B cell (primary cell): ENCODE results near the gene RPL36.

Experiments
- CTCF ChIP-seq: fragments of 200-600 bp; IDR thresholded peaks from one replicate; pipeline ENCODE4 v1.8.0; 2022; ENCODE audit warnings: antibody characterized with exemption, mild to moderate bottlenecking
- EZH2 ChIP-seq: IDR thresholded peaks from 2 replicates; pipeline ENCODE4 v1.6.1; 2012; ENCODE audit warnings: borderline replicate concordance, low read depth, mild to moderate bottlenecking, moderate library complexity, low read length; ENCODE audit not compliant: insufficient read depth, poor library complexity, severe bottlenecking

DNA sequence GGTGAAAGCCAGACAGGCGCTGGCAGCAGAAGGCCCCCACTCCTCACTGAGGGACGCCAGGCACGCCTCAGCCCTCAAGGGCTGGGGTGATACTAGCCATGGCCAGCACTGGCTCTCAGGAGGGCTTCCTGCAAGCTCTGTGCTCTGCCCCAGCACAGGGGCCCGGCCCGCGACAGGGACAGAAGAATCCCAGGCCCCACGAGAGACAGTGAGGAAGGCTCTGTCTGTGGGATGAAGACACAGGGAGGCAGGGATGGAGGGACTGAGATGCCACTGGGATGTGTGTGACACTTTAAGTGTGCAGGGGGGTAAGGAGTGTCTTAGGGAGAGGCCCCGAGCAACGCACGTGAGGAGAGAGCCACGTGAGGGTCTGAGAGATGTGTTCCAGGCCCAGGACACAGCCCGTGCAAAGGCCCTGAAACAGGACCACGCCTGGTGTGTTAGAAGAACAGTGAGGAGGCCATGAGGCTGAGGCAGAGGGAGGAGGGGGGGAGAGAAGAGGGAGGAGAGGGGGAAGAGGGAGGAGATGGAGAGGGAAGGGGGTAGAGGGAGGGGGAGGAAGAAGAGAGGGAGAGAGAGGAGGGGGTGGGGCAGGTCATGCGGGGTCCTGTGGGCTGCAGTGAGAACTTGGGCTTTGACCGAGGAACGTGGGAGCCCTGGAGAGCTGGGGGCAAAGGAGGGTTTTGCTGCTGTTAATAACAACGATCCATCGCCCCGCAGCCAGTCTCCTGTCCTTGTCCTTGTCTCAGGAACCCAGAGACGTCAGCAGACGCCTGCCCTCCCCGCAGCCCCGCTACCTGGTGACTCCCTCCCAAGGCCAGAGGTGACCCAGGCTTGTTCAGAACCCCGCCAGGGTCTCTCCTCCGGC is 7.2 kb downstream of the RPL36 start:
- TF ChIP-seq CTCF (no peak), EZH2 (no peak)
